Effector memory CD8-positive, alpha-beta T cell (primary cell): ENCODE measurements around the gene PAX5.

Experiments used
- ATAC-seq: fragments of 150-1000 bp; cut with Tn5 transposase; replicated peaks from 2 replicates; pipeline ENCODE4 v1.10.0; 2021; ENCODE audit warnings: mild to moderate bottlenecking, moderate library complexity
- DNase-seq, 3 experiments: peaks; one replicate each; pipeline ENCODE4 v3.0.0; 2021
- H3K27ac Mint-ChIP-seq, 2 donors: one replicate each; pipeline ENCODE4 v1.8.0; 2022; ENCODE audit warnings: mild to moderate bottlenecking in 2 of 2, mixed read lengths in 2 of 2, moderate library complexity in 2 of 2
- H3K27me3 Mint-ChIP-seq, 2 donors: one replicate each; pipeline ENCODE4 v1.8.0; 2022; ENCODE audit warnings: mixed read lengths in 2 of 2
- H3K36me3 Mint-ChIP-seq: one replicate; pipeline ENCODE4 v1.8.0; 2022; ENCODE audit warnings: mild to moderate bottlenecking, moderate library complexity, mixed read lengths; ENCODE audit not compliant: insufficient read depth
- H3K4me1 Mint-ChIP-seq, 2 donors: one replicate each; pipeline ENCODE4 v1.8.0; 2022; ENCODE audit warnings: low read depth in 2 of 2, mixed read lengths in 2 of 2
- H3K4me3 Mint-ChIP-seq, 2 donors: one replicate each; pipeline ENCODE4 v1.8.0; 2022; ENCODE audit warnings: mild to moderate bottlenecking in 2 of 2, mixed read lengths in 2 of 2, moderate library complexity in 2 of 2
- H3K9me3 Mint-ChIP-seq, 2 donors: one replicate each; pipeline ENCODE4 v1.8.0; 2022; ENCODE audit warnings: mixed read lengths in 2 of 2

PAX5 gene

DNA sequence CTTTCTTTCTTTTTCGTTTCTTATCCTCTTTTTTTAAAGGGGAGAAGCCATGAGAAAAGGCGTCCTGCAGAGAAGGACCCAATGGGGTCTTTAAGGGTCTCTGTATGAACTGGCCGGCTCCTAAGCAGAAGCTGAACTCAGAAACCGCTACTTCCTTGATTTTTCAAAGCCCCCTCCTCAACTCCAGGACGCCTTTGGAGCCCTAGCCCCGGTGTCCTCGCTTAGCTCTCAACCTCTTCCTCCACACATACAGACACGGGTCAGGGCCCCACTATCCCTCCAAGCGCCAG, 8.3 kb downstream of the PAX5 start:
- no peak for ATAC-seq
- peaks cover 88 to 97% of the 10 kb centered on the region in 2 donors for H3K27me3 Mint-ChIP-seq
- peak overlapping the region; percentile 65 to 66 for H3K4me3 Mint-ChIP-seq
- H3K4me1 Mint-ChIP-seq: peaks cover 29 to 32% of the 10 kb centered on the region in 2 donors
- H3K27ac Mint-ChIP-seq: no peak overlapping the region
- no peak for DNase-seq
- peaks cover 12% of the 10 kb centered on the region for H3K36me3 Mint-ChIP-seq
- peaks cover 0 to 1% of the 10 kb centered on the region in 2 donors for H3K9me3 Mint-ChIP-seq

GRCh38 chr9:37025071-37025822, 8.8 kb downstream of the PAX5 start:
- H3K36me3 Mint-ChIP-seq: peaks cover 15% of the 10 kb centered on the region
- H3K27me3 Mint-ChIP-seq: peaks cover 88 to 97% of the 10 kb centered on the region in 2 donors
- H3K4me3 Mint-ChIP-seq: peak overlapping the region; percentile 65 to 66
- ATAC-seq (no peak), DNase-seq (no peak)
- H3K9me3 Mint-ChIP-seq: peaks cover 0 to 1% of the 10 kb centered on the region in 2 donors
- H3K27ac Mint-ChIP-seq: no peak overlapping the region
- H3K4me1 Mint-ChIP-seq: peaks cover 26 to 30% of the 10 kb centered on the region in 2 donors

DNA sequence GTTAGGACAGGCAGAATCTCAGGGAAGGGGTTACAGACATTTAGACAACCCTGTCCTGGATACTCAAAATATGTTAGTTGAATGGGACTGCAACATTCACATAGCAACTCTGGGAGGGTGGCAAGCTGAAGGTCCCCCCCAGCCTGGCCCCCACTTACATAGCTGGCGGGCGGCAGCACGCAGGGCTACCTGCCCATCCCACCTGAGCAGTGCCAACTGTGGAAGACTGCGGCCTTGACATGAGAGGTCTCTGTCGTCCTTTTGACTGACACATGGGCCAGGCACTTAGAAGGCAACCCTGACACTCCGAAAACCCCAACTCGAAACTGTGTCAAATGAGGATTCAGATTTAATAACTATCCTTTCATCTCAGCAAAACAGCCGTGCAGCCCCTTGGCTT, 16.5 kb downstream of the PAX5 start:
- Mint-ChIP-seq H3K4me1 (no peaks in the 10 kb centered on the region), H3K36me3 (peaks cover 8% of the 10 kb centered on the region), H3K27ac (no peak overlapping the region), H3K27me3 (peaks cover 83 to 94% of the 10 kb centered on the region in 2 donors), H3K4me3 (no peak overlapping the region), H3K9me3 (no peaks in the 10 kb centered on the region)
- DNase-seq: no peak
- no peak for ATAC-seq

DNA sequence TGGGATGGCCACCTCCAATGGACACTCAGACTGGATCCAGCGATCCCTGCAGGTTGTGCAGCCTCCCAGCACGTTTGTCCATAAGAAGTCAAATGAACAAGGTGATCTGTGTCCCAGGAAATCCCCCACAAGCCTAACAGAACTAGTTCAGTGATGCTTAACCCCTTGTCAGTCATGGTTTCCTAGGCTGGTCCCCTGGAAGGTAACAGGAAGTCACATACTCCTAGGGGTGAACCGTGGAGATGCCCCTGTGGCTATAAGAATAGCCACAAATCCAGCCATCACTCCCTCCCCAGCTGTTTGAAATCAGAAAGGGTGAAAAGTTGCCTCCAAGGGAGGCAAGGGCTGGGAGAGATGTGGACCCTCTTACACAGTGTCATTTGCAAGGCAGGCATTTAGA, 22.5 kb downstream of the PAX5 start:
- Mint-ChIP-seq H3K4me3 (no peak overlapping the region), H3K9me3 (no peaks in the 10 kb centered on the region), H3K36me3 (peaks cover 8% of the 10 kb centered on the region), H3K4me1 (no peaks in the 10 kb centered on the region), H3K27ac (no peak overlapping the region), H3K27me3 (peaks cover 70 to 86% of the 10 kb centered on the region in 2 donors)
- DNase-seq (no peak), ATAC-seq (no peak)

DNA sequence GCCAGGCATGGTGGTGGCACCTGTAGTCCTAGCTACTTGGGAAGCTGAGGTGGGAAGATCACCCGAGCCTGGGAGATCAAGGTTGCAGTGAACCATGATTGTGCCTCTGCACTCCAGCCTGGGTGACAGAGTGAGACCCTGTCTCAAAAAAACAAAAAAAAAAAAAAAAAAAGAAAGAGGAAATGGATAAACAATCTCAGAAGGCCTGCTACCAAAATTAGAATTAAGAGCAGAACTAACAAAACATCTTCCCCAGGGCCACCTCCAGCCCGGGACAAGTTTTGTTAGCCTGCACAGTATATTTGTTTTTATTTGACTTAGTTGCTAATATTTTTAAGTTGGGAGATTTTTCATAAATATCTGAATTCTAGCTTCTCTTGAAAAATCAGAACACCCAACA, 23.1 kb downstream of the PAX5 start:
- ATAC-seq (no peak), DNase-seq (no peak)
- H3K4me1 Mint-ChIP-seq: no peaks in the 10 kb centered on the region
- no peaks in the 10 kb centered on the region for H3K9me3 Mint-ChIP-seq
- H3K27me3 Mint-ChIP-seq: peaks cover 65 to 86% of the 10 kb centered on the region in 2 donors
- H3K36me3 Mint-ChIP-seq: peaks cover 8% of the 10 kb centered on the region
- no peak overlapping the region for H3K4me3 Mint-ChIP-seq
- H3K27ac Mint-ChIP-seq: no peak overlapping the region

GRCh38 chr9:37010180-37010579, 23.9 kb downstream of the PAX5 start:
- Mint-ChIP-seq H3K27me3 (peaks cover 68 to 89% of the 10 kb centered on the region in 2 donors), H3K9me3 (no peaks in the 10 kb centered on the region), H3K4me3 (no peak overlapping the region), H3K4me1 (no peaks in the 10 kb centered on the region), H3K27ac (no peak overlapping the region), H3K36me3 (peaks cover 8% of the 10 kb centered on the region)
- no peak for ATAC-seq
- DNase-seq: no peak

DNA sequence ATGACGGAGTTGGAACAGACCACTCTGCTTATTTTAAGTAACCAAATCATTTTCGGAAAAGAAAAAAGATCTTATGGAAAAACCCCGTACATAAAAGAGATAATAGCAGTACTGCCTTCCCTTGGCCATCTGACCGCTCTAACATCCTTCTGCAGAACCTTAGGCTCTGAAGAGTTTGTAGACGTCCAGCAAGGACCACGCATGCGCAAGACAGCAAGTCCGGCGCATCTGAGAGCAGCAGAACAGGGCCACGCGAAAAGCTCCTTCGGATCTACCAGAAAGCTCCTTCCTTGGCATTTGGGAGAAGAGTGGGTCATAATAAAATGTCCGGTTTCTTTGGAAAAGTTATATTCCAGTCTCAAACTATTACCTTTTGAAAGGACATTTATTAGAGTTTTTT, 26.8 kb downstream of the PAX5 start:
- H3K9me3 Mint-ChIP-seq: no peaks in the 10 kb centered on the region
- peaks cover 4% of the 10 kb centered on the region for H3K36me3 Mint-ChIP-seq
- DNase-seq: no peak
- peaks cover 2 to 3% of the 10 kb centered on the region in 2 donors for H3K4me1 Mint-ChIP-seq
- no peak overlapping the region for H3K4me3 Mint-ChIP-seq
- ATAC-seq: no peak
- no peak overlapping the region for H3K27ac Mint-ChIP-seq
- H3K27me3 Mint-ChIP-seq: peaks cover 74 to 81% of the 10 kb centered on the region in 2 donors

DNA sequence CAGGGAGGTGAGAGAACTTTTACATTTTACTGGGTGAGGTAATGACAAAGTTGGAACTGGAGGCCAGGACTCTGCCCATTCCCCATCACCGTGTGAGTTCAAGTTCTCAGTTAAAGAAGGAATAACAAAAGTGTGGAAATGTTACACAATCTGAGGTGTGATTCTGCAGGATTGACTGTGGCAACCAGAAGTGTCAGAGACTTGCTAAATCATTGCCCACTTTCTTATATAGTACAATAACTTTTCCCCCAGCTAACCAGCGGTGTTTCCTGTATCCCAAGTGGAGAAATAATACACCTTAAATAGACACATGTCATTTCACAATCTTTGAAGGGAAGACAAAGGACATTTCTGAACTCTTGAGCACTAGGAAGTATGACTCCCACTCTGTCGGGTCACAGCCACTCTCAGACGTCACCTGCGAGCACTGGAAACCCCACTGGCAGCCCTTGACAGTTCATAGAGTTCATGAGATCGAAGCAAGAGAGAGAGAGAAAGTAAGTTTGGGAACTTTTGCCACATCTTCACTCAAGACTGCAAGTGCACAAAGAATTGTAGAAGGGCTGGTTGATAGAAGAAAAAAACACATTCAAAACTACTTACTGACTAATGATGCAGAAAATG, 28.4 kb downstream of the PAX5 start:
- Mint-ChIP-seq H3K27me3 (peaks cover 77 to 81% of the 10 kb centered on the region in 2 donors), H3K4me1 (peaks cover 2 to 3% of the 10 kb centered on the region in 2 donors), H3K4me3 (no peak overlapping the region), H3K36me3 (no peaks in the 10 kb centered on the region), H3K9me3 (no peaks in the 10 kb centered on the region), H3K27ac (no peak overlapping the region)
- ATAC-seq: no peak
- no peak for DNase-seq

- H3K9me3 Mint-ChIP-seq: no peaks in the 10 kb centered on the region
- ATAC-seq: no peak
- peaks cover 77 to 83% of the 10 kb centered on the region in 2 donors for H3K27me3 Mint-ChIP-seq
- no peaks in the 10 kb centered on the region for H3K36me3 Mint-ChIP-seq
- no peak overlapping the region for H3K27ac Mint-ChIP-seq
- H3K4me3 Mint-ChIP-seq: no peak overlapping the region
- peaks cover 2 to 3% of the 10 kb centered on the region in 2 donors for H3K4me1 Mint-ChIP-seq
- no peak for DNase-seq
Measured at GRCh38 chr9:37004424-37004935, 29.6 kb downstream of the PAX5 start.

GRCh38 chr9:37002413-37003217, 31.5 kb downstream of the PAX5 start:
- Mint-ChIP-seq H3K4me3 (no peak overlapping the region), H3K4me1 (peaks cover 2 to 3% of the 10 kb centered on the region in 2 donors), H3K27me3 (peaks cover 70 to 79% of the 10 kb centered on the region in 2 donors), H3K27ac (no peak overlapping the region), H3K9me3 (no peaks in the 10 kb centered on the region), H3K36me3 (no peaks in the 10 kb centered on the region)
- DNase-seq: no peak
- ATAC-seq: no peak

DNA sequence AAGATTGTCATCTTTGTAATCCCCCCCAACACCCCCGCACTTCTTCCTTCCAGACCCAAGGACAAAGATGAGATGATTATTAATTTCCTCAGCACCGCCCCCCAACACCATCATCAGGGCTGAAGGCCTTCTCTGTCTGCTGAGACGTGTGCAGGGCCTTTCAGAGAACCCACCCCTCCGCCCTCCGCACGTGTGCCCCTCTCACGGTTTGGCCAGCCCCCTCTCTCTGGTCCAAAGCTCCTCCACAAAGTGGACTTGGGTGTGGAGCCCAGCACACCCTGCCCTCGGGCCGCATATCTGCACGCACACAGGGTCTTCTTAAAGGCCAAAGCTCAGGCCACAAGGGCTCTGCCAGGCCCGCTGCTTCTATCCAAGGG, 32.0 kb downstream of the PAX5 start:
- ATAC-seq (no peak), DNase-seq (no peak)
- H3K36me3 Mint-ChIP-seq: no peaks in the 10 kb centered on the region
- H3K9me3 Mint-ChIP-seq: no peaks in the 10 kb centered on the region
- H3K27me3 Mint-ChIP-seq: peaks cover 66 to 73% of the 10 kb centered on the region in 2 donors
- H3K4me1 Mint-ChIP-seq: peaks cover 2 to 3% of the 10 kb centered on the region in 2 donors
- H3K4me3 Mint-ChIP-seq: no peak overlapping the region
- H3K27ac Mint-ChIP-seq: no peak overlapping the region

DNA sequence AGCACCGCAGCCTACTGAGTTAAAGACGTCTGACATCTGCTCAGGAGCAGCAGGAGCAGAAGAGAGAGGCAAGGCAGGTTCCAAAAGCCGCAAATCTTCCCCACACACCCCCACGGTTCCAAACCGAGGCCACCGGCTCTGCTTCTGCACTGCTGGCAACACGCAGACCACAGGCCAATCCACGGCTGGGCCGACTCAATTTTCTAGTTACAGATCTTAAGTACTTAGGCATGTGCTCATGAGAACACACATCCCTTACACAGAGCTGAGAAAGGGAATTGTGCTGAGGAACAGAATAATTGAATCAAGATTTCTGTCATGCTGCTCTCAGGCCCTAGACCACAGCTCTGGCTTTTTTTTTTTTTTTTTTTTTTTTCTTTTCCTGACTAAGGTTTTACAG, 32.6 kb downstream of the PAX5 start:
- Mint-ChIP-seq H3K27ac (no peak overlapping the region), H3K9me3 (no peaks in the 10 kb centered on the region), H3K36me3 (no peaks in the 10 kb centered on the region), H3K4me3 (no peak overlapping the region), H3K27me3 (peaks cover 60 to 67% of the 10 kb centered on the region in 2 donors), H3K4me1 (peaks cover 2 to 3% of the 10 kb centered on the region in 2 donors)
- DNase-seq (no peak), ATAC-seq (no peak)

GRCh38 chr9:36999728-37000333, 34.2 kb downstream of the PAX5 start:
- DNase-seq: no peak
- peaks cover 3 to 6% of the 10 kb centered on the region in 2 donors for H3K4me1 Mint-ChIP-seq
- H3K27me3 Mint-ChIP-seq: peaks cover 53 to 58% of the 10 kb centered on the region in 2 donors
- no peaks in the 10 kb centered on the region for H3K36me3 Mint-ChIP-seq
- H3K9me3 Mint-ChIP-seq: no peaks in the 10 kb centered on the region
- H3K4me3 Mint-ChIP-seq: no peak overlapping the region
- H3K27ac Mint-ChIP-seq: no peak overlapping the region
- ATAC-seq: no peak
